Type B pancreatic cell (in vitro differentiated cells): ENCODE data around the gene TAPBPL. TPM values are rescaled to one million over a fixed set of nuclear protein-coding genes. Genes with fewer than 3 reads are reported as not detected.

Experiments
- DNase-seq: peaks from one replicate; pipeline ENCODE4 v3.0.0; 2021; ENCODE audit warnings: mixed read lengths; ENCODE audit not compliant: unreplicated experiment; ENCODE audit errors: extremely low spot score
- H3K27ac Mint-ChIP-seq: 2 replicates; pipeline ENCODE4 v1.8.0; 2021; ENCODE audit warnings: mild to moderate bottlenecking, mixed read lengths
- H3K27me3 Mint-ChIP-seq: 2 replicates; pipeline ENCODE4 v1.8.0; 2021; ENCODE audit warnings: mixed read lengths
- H3K36me3 Mint-ChIP-seq: 2 replicates; pipeline ENCODE4 v1.8.0; 2021; ENCODE audit warnings: mixed read lengths
- H3K4me1 Mint-ChIP-seq: one replicate; pipeline ENCODE4 v1.8.0; 2021; ENCODE audit warnings: mixed read lengths; ENCODE audit not compliant: unreplicated experiment
- H3K4me3 Mint-ChIP-seq: 2 replicates; pipeline ENCODE4 v1.8.0; 2021; ENCODE audit warnings: mild to moderate bottlenecking, mixed read lengths
- H3K9me3 Mint-ChIP-seq: 2 replicates; pipeline ENCODE4 v1.8.0; 2021; ENCODE audit warnings: mixed read lengths
- total RNA-seq: library from RNA; stranded (reverse); gene quantifications from 2 replicates; pipeline ENCODE4 v1.2.1, GENCODE V29; 2021; ENCODE audit warnings: low replicate concordance
- TF ChIP-seq, protein P1 (sequence below): fragments of 200-600 bp; sonication (generic); conservative IDR thresholded peaks from 2 replicates; pipeline ENCODE4 v1.5.0; 2021; ENCODE audit warnings: antibody characterized with exemption, mild to moderate bottlenecking

The TAPBPL gene
- total RNA-seq, 1 donor from 2014 or later, result 12.4 TPM

GRCh38 chr12:6432991-6433390, 18.9 kb upstream of the TAPBPL start:
- Mint-ChIP-seq H3K4me3 (no peak overlapping the region), H3K4me1 (peaks cover 11% of the 10 kb centered on the region), H3K36me3 (peaks cover 3% of the 10 kb centered on the region), H3K27ac (no peak overlapping the region), H3K9me3 (no peaks in the 10 kb centered on the region), H3K27me3 (peaks cover 8% of the 10 kb centered on the region)
- TF ChIP-seq, protein P1, sequence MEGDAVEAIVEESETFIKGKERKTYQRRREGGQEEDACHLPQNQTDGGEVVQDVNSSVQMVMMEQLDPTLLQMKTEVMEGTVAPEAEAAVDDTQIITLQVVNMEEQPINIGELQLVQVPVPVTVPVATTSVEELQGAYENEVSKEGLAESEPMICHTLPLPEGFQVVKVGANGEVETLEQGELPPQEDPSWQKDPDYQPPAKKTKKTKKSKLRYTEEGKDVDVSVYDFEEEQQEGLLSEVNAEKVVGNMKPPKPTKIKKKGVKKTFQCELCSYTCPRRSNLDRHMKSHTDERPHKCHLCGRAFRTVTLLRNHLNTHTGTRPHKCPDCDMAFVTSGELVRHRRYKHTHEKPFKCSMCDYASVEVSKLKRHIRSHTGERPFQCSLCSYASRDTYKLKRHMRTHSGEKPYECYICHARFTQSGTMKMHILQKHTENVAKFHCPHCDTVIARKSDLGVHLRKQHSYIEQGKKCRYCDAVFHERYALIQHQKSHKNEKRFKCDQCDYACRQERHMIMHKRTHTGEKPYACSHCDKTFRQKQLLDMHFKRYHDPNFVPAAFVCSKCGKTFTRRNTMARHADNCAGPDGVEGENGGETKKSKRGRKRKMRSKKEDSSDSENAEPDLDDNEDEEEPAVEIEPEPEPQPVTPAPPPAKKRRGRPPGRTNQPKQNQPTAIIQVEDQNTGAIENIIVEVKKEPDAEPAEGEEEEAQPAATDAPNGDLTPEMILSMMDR, result no peak
- no peak for DNase-seq

DNA sequence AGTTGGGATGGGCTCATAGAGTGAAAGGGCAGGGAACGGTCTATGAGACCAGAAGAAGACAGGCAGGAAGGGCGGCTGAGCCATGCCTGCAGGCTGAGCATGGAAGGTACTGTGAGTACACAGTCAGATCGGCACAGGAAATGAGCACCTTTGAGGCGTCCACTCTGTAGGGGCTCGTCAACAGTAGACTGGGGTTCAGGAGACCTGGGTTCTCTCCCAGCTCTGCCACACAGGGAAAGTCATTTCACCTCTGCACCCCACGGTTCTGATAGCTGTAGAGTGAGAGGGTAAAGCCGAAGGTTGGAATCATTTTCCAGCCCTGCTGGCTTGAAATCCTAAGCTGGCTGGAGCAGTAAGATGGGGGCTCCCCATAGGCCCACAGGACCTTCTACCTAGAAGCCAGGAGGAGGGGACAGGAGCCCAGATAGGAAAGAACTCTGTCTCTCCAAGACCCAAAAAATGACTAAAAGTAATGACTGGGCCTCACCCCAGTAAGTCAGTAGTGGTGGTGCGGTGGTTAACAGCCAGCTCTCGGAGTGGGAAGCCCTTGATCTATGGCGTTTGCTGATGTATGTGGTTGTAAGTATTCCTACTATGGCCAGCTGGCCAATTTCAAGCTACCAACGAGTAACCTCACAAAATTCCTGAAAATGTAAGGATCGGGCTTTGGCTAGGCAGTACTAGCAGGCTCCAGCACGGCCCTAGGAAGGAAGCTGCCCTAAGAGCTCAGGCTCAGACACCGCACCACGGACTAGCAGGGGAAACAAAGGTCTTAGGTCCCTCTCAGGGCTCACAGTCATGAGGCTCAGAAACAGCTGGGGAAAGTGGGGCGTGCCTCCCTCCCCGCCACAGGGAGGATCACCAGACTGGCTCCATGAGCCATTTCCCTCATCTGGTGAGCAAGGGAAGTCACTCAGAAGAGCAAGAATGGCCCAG, 17.4 kb upstream of the TAPBPL start:
- H3K27ac Mint-ChIP-seq, result no peak overlapping the region
- no peak for DNase-seq

GRCh38 chr12:6435961-6436715, 15.7 kb upstream of the TAPBPL start:
- TF ChIP-seq, protein P1, result no peak
- H3K36me3 Mint-ChIP-seq, result no peaks in the 10 kb centered on the region

More for the DNA sequence above, 17.4 kb upstream of the TAPBPL start:
- Mint-ChIP-seq H3K9me3 (no peaks in the 10 kb centered on the region), H3K27me3 (peaks cover 8% of the 10 kb centered on the region), H3K4me1 (peaks cover 11% of the 10 kb centered on the region), H3K36me3 (peaks cover 3% of the 10 kb centered on the region), H3K4me3 (no peak overlapping the region)
- TF ChIP-seq, protein P1, result no peak

GRCh38 chr12:6437586-6437985, 14.3 kb upstream of the TAPBPL start:
- no peak for DNase-seq
- H3K27me3 Mint-ChIP-seq, result no peaks in the 10 kb centered on the region

More at GRCh38 chr12:6435961-6436715, 15.7 kb upstream of the TAPBPL start:
- DNase-seq, result no peak
- Mint-ChIP-seq H3K9me3 (no peaks in the 10 kb centered on the region), H3K4me3 (no peak overlapping the region), H3K27ac (no peak overlapping the region), H3K27me3 (peaks cover under 1% of the 10 kb centered on the region), H3K4me1 (no peaks in the 10 kb centered on the region)

DNA sequence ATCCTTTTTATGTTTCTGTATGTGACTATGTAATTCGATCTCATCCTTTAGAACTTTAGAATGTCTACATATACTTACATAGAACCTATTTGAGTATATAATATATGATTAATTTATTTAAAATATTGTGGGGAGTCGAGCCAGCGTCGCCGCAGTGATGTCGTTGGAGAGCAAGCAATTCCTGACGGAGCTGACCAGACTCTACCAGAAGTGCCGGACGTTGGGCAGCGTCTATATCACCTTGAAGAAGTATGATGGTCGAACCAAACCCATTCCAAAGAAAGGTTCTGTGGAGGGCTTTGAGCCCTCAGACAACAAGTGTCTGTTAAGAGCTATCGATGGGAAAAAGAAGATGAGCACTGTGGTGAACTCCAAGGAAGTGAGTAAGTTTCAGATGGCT, 13.5 kb upstream of the TAPBPL start:
- Mint-ChIP-seq H3K9me3 (no peaks in the 10 kb centered on the region), H3K36me3 (peaks cover 3% of the 10 kb centered on the region), H3K27ac (no peak overlapping the region), H3K4me3 (no peak overlapping the region), H3K27me3 (no peaks in the 10 kb centered on the region), H3K4me1 (no peaks in the 10 kb centered on the region)
- no peak for DNase-seq
- TF ChIP-seq, protein P1, result no peak

More at GRCh38 chr12:6437586-6437985, 14.3 kb upstream of the TAPBPL start:
- Mint-ChIP-seq H3K9me3 (no peaks in the 10 kb centered on the region), H3K4me1 (no peaks in the 10 kb centered on the region), H3K36me3 (peaks cover 3% of the 10 kb centered on the region), H3K4me3 (no peak overlapping the region), H3K27ac (no peak overlapping the region)
- TF ChIP-seq, protein P1, result no peak
